Lower leg skin (tissue), 4 donors: ENCODE measurements around the gene MPST. TPM values are rescaled to one million over a fixed set of nuclear protein-coding genes. Genes with fewer than 3 reads are reported as not detected.

Experiments
- DNase-seq, 2 donors: peaks; one replicate each; pipeline ENCODE4 v3.0.0-alpha.2; 2019; ENCODE audit warnings: low spot score in 2 of 2
- H3K4me3 ChIP-seq: fragments of 200-600 bp; sonication (generic); 2 replicates; pipeline ENCODE4 v1.5.1; 2017; ENCODE audit warnings: mild to moderate bottlenecking, low read depth; ENCODE audit not compliant: poor library complexity, severe bottlenecking
- CTCF ChIP-seq, 3 donors: fragments of 450-650 bp; IDR thresholded peaks; one replicate each; pipeline ENCODE4 v1.5.1; 2016; ENCODE audit warnings: antibody characterized with exemption in 3 of 3, mild to moderate bottlenecking in 3 of 3, moderate library complexity in 2 of 3
- POLR2A ChIP-seq, 2 donors: fragments of 450-650 bp; IDR thresholded peaks; one replicate each; pipeline ENCODE4 v1.6.1; 2016 to 2017; ENCODE audit warnings: antibody characterized with exemption in 2 of 2, mild to moderate bottlenecking in 1 of 2, moderate library complexity in 1 of 2
- WGBS, 2 donors: methylation state at CpG; one replicate each; pipeline ENCODE4 v1.1.5; 2018; 5-methylcytosine and 5-hydroxymethylcytosine counted together
- intact Hi-C: fragments of 100-400 bp; cut with DNase I; formaldehyde crosslinking; loops from one replicate; pipeline ENCODE4 v1.15.0; 2023; ENCODE audit warnings: low total_unique reads
- total RNA-seq, 4 donors: library from RNA; depleted of rRNA; stranded (reverse); fragments of >200 nt; gene quantifications; one replicate each; pipeline ENCODE4 v1.1.0, GENCODE V29; 2016

MPST gene
- total RNA-seq, 4 donors from 2014 or later, result 225 to 336 (median 276) TPM

- whole genome bisulfite sequencing, 2 donors, result 83 to 92% methylated on average over 7 of the region's 7 CpGs
- TF ChIP-seq POLR2A (IDR thresholded peaks at IDR 0.05) (no peak), CTCF (IDR thresholded peaks at IDR 0.05) (no peak)
- H3K4me3 ChIP-seq, result no peak overlapping the region
- DNase-seq, result no peak
- intact Hi-C loops, result no loop called here
Measured at GRCh38 chr22:37047006-37047405, 27.5 kb downstream of the MPST start.

- no peak for TF ChIP-seq POLR2A (IDR thresholded peaks at IDR 0.05)
- TF ChIP-seq CTCF (IDR thresholded peaks at IDR 0.05), result no peak
- WGBS, 2 donors, result 79 to 87% methylated on average over 6 of the region's 6 CpGs
- intact Hi-C loops, result no loop called here
- DNase-seq, result no peak
- H3K4me3 ChIP-seq, result no peak overlapping the region
Measured at GRCh38 chr22:37048133-37048532, 28.6 kb downstream of the MPST start.

- no peak for TF ChIP-seq POLR2A (IDR thresholded peaks at IDR 0.05)
- TF ChIP-seq CTCF (IDR thresholded peaks at IDR 0.05), result no peak
- no peak for DNase-seq
- H3K4me3 ChIP-seq, result no peak overlapping the region
- 86 to 89% methylated on average over 2 of the region's 2 CpGs for WGBS, 2 donors
- intact Hi-C loops, result no loop called here
Measured at GRCh38 chr22:37049224-37049623, 29.7 kb downstream of the MPST start.

GRCh38 chr22:37050913-37051312, 31.4 kb downstream of the MPST start:
- TF ChIP-seq POLR2A (IDR thresholded peaks at IDR 0.05) (no peak), CTCF (IDR thresholded peaks at IDR 0.05) (no peak)
- H3K4me3 ChIP-seq, result no peak overlapping the region
- 67 to 71% methylated on average over 6 of the region's 6 CpGs for WGBS, 2 donors
- no peak for DNase-seq
- intact Hi-C loops, result no loop called here

- TF ChIP-seq CTCF (IDR thresholded peaks at IDR 0.05), result no peak
- TF ChIP-seq POLR2A (IDR thresholded peaks at IDR 0.05), result no peak
- intact Hi-C loops, result no loop called here
- peak within 1 kb of the TSS; percentile 54 for H3K4me3 ChIP-seq
- 6 to 11% methylated on average over 34 to 66 of the region's 89 CpGs for WGBS, 2 donors
- peak; percentile 41 to 92 for DNase-seq
Measured at GRCh38 chr22:37051391-37052385, 32.1 kb downstream of the MPST start, which contains the start of gene KCTD17. Gene KCTD17 (plus strand): TSS chr22:37051742. CDS start chr22:37051761, 19 bp downstream.
